Activated T-helper 9 cell treated with anti-CD3 and anti-CD28 coated beads, Interleukin-2, amount 50 U/mL, for 16 hours (primary cell): ENCODE results near the gene MEIOSIN.
"Not testable (repeated sequence)": the region's sequence is repeated elsewhere in the genome, so short reads cannot be mapped to it uniquely, and the experiment has no call there.

Experiments
- DNase-seq: peaks from one replicate; pipeline ENCODE4 v3.0.0-alpha.2; 2020; ENCODE audit warnings: low read depth

Gene MEIOSIN

DNA sequence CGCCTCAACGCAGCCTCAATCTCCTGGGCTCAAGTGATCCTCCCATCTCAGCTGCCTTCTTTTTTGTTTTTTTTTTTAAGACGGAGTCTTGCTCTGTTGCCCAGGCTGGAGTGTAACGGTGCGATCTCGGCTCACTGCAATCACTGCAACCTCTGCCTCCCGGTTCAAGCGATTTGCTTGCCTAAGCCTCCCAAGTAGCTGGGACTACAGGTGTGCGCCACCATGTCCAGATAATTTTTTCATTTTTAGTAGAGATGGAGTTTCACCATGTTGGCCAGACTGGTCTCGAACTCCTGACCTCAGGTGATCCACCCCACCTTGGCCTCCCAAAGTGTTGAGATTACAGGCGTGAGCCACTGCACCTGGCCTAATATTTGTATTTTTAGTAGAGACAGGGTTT, 13.2 kb upstream of the MEIOSIN start:
- not testable (repeated sequence) for DNase-seq

DNA sequence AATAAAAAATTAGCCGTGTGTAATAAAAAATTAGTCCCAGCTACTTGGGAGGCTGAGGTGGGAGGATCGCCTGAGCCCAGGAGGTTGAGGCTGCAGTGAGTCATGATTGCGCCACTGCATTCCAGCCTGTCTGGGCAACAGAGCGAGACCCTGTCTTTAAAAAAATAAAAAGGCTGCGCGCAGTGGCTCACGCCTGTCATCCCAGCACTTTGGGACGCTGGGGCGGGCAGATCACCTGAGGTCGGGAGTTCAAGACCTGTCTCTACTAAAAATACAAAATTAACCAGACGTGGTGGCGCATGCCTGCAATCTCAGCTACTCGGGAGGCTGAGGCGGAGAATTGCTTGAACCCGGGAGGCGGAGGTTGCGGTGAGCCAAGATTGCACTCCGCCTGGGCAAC, 4.6 kb upstream of the MEIOSIN start:
- DNase-seq, result not testable (repeated sequence)

DNA sequence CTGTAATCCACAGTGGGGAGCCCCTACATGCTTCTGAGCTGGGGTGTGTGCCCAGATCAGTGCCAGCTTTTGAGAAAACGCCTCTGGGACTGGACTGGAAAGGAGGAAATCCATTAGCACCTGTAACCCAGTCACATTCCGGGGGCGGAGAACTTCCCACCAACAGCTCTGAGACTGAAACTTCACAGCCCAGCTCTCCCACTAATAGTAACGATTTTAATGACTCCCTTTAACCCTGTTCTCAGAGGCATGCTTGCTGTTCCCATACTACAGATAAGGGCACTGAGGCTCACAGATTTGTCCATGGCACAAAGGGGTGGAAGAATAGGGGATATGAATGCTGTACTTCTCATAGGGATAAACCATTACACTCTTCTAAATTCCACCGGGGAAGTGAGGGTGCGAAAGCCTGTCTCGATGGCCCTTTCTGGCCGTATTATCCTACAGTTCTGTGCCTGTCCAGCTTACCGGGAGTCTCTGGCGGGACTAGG, 3.4 kb upstream of the MEIOSIN start:
- DNase-seq, result no peak

DNA sequence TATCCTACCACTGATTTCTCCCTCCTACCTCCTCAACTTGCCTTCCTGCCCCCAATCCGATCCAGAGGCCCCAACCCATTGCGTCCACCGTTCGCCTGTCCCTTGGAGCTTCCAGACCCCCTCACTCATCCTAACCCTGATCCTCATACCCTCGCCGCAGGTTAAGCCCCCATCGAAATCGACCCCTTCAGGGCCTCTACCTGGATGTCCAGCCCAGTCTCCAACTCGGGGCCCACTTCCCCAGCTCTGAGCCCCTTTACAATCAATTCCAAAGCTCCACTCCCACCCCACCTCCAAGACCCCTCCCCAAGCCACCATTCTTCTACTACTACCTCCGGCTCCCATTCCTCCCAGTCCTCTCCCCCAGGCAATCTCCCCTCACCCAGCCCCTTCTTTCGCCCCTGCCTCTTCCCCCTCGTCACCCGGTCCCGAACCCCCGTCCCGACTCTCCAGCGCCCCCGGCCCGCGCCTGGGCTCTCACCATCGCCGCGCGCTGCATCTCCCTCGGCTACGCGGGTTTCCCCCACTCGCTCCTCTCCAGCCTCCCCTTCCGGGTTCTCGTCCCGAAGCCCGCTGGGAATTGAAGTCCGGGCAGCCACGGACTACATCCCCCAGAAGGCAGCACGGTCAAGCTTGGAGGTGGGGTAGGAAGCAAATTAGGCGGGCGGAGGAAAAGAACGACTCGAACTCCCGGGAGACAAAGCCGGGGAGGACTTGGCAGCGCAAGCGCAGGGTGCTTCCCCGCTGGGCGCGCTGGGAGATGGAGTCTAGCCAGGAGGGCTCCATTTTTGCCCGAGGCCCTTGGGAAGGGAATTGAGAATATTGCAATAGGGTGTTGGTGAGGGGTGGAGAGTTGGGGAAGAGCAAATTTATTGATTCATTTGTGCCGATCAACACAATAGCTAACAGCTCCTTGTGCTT, 2.6 kb upstream of the MEIOSIN start, which contains the start of gene FBXO46:
Gene FBXO46 (minus strand): TSS at position 529 of the 921 bp plus-strand sequence. CDS start 17,401 bp downstream, outside the sequence.
- DNase-seq, result peak; percentile 89

DNA sequence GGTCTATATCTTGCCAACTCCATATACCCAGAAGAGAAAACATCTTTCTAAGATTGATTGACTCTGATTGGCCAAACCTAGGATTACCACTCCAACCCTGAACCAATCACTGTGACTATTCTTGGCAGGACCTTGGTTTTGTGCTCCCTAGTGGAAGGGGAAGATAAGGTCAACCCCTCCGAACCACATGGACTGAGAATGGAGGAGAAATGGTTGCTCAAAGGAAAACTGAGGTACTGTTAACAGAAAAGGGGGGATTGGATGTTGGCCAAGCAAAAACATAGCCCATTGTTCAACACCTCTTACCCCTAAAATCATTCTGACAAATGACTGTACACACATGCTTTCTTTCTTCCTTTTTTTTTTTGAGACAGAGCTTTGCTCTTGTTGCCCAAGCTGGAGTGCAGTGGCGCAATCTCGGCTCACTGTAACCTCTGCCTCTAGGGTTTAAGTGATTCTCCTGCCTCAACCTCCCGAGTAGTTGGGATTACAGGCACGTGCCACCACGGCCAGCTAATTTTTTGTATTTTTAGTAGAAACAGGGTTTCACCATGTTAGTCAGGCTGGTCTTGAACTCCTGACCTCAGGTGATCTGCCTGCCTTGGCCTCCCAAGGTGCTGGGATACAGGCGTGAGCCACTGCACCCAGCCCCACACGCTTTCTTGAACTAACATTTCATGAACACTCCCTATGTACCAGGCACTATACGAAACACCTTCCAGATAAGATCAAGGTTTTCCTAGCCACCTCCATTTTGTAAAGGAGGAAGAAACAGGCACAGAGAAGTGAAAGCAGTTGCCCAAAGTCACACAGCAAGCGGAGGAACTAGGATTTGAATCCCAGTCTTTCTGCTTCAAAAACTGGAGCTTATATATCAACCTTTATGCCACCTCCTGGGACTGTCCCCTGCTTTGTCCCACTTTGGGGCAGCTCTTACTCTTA, 6.5 kb downstream of the MEIOSIN start:
- DNase-seq, result no peak

DNA sequence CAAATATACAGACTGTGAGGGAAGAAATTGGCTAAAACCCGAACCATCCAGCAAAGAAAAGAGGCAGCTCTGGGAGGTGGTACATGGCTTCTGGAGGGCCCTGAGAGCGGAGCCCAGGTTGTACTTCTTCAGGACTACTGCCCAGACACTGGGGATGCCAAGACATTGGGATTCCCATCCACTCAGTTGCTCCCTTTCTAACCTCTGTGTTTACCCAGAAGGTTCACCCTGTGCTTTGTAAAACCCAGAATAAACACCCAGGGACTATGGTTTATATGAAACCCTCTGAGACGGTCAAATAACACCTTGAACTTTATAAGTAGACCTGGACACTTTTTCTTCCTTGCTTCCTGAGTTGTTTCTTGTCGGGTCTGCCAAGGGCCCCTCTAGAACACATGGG, 9.7 kb downstream of the MEIOSIN start:
- DNase-seq, result no peak

DNA sequence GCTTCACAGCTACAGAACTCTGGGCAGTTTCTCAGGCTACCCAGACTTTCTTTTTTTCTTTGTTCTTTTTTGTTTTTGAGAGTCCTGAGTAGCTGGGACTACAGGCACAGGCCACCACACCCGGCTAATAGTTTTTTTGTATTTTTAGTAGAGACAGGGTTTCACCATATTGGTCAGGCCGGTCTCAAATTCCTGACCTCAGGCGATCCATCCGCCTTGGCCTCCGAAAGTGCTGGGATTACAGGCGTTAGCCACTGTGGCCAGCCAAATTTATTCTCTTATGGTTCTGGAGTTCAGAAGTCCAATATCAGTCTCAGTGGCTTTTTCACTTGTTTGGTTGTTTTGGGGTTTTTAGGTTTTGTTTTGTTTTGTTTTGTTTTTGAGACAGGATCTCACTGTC, 12.4 kb downstream of the MEIOSIN start:
- DNase-seq, result no peak

DNA sequence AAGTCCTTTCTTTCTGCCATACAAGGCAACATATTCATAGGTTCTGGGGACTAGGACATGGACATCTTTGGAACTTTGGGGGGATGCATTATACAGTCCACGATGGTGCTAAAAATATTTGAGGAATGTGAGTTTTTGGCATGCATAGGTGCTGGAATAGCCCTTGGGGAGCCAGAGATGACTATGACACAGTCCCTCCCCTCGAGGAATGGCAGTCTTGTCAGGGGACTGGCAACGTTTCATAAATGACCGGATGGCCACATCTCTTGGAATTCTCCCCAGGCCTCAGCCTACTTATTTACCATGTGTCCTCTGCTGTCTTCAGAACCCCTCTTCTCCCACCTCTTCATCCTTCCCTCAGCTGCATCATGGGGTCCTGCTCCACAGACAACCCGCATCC, 13.6 kb downstream of the MEIOSIN start:
- DNase-seq, result no peak

DNA sequence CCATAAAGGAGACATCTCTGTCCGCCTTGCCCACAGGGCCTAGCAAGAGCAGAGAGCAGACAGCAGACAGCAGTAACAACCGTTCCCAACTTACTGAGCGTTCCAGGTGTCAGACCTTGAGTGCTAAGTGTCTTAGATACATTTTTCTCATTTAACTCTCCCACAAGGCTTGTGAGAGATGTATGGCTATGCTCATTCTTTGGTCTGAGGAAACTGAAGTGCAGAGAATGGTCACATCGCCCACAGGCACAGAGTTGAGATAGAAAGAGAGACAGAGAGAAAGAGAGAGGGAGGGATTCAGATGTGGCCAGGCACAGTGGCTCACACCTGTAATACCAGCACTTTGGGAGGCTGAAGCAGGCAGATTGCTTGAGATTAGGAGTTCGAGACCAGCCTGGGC, 14.3 kb downstream of the MEIOSIN start:
- DNase-seq, result no peak

DNA sequence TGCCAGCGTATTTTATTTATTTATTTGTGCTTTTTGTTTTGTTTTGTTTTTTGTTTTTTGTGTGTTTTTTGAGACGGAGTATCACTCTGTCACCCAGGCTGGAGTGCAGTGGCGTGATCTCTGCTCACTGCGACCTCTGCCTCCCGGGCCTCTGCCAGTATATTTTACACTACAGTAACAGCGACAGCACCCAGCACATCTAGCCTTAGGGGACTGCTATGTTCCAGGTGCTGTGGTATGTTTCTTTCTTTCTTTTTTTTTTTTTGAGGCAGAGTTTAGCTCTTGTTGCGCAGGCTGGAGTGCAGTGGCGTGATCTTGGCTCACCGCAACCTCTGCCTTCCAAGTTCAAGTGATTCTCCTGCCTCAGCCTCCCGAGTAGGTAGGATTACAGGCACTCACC, 18.2 kb downstream of the MEIOSIN start:
- DNase-seq, result not testable (repeated sequence)

DNA sequence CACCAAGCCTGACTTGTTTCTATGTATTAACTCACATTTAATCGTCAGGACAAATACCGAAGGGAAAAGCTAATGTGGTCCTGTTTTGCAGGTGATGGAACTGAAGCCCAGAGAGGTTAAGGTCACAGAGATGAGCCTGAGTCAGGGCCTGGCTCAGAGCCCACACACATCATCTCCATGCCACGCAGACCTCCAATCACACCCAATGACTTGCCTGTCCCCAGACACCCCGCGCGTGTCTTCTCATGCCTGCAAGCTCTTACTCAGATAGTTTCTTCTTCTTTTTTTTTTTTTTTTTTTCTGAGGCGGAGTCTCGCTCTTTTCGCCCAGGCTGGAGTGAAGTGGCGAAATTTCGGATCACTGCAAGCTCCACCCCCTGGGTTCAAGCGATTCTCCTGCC, 19.4 kb downstream of the MEIOSIN start:
- DNase-seq, result no peak

DNA sequence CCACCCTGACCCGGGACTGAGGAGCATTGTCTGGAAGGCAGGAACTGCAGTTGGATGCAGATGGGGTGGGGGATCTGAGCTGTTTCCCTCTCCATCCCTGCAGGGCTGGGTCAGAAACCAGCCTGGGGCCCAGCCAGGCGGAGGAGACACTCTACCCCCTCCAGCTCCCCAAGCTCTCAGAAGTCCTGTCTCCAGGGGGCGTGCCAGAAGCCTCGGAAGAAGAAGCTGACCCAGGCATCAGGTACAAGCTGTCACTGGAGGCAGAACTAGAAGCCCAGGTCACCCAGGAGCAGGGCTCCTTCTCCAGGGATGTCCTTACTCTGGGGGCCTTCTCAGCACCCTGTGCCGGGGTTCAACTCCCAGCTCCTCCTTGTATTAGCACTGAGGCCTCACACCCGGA, 20.3 kb downstream of the MEIOSIN start:
- no peak for DNase-seq

DNA sequence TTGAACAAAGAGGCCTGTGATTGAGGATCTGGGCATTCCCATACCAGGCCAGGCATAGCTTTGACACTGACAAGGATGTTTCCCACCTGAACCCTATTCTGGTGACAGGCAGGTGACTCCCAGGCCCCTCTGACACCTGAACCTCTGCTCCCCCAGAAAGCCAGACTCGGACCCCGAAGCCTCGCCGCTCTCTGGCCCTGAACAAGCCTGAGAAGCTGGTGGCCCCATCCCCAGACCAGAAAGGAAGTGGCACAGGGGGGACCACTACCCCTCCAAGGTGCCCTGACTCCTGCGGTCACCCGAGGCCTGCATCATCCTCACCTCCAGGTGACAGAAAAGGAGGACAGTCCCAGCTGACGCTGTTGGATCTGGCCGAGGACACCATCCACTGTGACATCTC, 21.1 kb downstream of the MEIOSIN start:
- DNase-seq, result no peak

DNA sequence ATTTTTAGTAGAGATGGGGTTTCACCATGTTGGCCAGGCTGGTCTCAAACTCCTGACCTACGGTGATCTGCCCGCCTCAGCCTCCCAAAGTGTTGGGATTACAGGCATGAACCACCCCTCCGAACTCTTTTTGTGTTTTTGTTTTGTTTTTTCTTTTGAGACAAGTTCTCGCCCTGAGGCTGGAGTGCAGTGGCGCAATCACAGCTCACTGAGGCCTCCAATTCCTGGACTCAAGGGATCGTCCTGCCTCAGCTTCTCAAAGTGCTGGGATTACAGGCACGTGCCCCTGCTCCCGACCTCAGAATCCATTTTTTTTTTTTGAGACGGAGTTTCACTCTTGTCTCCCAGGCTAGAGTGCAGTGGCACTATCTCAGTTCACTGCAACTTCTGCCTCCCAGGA, 24.5 kb downstream of the MEIOSIN start:
- no peak for DNase-seq

DNA sequence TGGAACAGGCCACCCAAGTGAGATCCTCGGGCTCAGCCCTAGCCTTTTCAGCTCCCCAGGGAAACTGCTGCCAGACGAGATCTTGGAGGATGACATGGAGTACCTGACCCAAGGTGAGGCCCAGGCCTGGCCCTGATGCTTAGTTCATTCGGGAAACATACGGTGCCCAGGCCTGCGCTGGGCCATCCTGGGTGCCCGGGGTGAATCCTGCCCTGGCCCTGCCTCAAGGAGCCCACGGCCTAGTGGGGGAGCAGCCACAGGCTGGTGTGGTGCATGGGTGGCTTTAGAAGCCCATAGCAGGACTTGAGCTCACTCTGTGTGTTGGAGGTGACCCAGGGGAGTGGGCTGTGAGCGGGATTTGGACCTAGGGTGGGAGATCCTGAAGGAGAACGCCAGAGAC, 25.7 kb downstream of the MEIOSIN start:
- no peak for DNase-seq

DNA sequence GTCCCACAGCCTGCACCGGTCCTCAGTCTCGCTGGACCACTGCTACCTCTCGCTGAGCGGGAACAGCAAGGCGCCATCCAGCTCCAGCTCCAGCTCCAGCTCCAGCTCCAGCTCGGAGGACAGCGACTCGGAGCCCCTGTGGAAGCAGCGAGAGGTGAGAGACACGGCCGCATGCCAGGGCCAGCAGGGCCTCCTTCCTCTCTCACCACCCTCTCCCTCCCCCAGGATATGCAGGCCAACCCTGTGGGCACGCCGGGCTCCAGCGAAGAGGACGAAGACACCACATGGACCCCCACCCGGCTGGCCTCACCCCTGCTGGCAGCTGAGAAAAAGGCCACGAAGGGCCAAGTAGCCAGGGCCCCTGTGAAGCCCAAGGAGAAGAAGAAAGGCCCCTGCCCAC, 28.5 kb downstream of the MEIOSIN start:
- no peak for DNase-seq

DNA sequence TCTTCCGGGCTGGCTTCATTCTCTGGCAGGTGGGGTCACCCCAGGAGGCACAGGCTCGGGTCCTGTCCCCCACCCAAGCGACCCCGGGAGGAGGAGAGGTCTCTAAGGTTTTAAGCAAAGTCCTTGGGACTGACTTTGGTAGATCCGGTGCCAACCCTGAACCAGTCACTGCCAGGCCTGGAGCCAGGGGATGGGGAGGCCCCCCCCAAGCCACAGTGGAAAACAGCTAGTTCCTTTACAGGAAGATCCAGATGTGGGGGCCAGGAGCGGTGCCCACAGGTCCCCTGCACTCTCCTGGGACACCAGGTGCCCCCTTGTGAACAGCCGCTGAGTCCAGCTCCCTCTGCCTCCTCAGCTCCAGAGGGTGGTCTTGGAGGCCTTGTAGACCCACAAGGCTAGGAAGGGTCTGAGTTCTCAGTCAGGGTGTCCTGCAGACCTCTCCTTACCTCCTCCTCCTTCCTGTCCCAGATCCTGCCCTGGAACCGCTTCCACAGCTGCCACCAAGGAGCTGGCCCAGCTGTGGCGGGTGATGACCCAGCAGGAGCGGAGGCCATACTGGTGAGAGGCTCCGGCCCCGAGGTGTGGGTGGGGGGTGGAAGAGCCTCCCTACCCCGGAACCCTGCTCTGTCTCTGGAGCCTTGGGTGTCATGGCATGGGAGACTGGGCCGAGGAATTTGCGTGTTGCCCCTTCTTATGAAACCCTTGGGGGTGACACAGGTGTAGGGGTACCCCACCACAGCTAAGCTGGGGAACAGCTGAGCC, 29.8 kb downstream of the MEIOSIN start:
- DNase-seq, result no peak

DNA sequence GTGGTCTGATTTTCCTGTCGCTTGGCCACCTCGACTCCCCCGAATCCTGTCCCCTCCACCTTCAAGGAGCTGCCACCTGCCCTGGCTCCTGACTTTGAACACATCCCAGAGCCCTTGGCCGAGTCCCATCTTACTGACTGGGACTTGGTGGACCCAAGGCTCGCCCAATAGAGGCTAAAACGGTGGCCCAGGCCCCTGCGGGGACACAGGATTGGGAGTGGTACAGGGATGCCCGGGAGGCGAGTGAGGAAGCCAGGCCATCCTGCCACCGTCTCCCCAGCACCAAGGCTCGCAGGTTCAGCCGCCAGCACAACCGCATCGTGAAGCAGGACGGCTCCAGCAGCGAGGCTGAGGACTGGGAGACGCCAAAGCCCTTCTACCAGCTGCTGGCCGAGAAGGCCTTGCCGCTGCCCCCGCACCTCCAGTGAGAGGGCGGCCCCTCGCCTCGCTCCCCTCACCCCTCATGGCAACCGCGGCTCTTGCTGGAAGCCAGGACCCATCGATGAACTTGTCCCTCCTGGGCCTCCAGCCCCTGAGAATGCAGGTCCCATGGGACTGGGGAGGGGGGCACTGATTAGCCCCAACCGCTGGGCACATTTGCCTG, 30.6 kb downstream of the MEIOSIN start:
- no peak for DNase-seq

DNA sequence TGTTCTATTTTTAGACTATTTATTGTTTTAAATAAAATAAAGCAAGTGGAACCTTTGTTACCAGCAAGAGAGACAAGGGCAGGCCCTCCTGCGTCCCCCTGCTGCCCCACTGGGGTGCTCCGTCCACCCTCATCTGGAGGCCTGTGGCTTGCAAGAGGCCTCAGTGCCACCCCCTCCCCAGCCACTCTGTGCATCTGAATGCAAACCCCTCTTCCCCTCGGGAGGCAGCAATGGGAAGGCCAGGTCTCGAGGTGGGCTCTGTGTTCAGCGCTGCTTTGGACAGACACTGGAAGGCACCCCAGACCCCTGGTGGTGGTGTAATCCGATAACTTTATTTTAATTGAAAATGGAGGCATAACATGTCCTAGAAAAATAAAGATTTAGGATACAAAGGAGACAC, 31.2 kb downstream of the MEIOSIN start:
- no peak for DNase-seq

DNA sequence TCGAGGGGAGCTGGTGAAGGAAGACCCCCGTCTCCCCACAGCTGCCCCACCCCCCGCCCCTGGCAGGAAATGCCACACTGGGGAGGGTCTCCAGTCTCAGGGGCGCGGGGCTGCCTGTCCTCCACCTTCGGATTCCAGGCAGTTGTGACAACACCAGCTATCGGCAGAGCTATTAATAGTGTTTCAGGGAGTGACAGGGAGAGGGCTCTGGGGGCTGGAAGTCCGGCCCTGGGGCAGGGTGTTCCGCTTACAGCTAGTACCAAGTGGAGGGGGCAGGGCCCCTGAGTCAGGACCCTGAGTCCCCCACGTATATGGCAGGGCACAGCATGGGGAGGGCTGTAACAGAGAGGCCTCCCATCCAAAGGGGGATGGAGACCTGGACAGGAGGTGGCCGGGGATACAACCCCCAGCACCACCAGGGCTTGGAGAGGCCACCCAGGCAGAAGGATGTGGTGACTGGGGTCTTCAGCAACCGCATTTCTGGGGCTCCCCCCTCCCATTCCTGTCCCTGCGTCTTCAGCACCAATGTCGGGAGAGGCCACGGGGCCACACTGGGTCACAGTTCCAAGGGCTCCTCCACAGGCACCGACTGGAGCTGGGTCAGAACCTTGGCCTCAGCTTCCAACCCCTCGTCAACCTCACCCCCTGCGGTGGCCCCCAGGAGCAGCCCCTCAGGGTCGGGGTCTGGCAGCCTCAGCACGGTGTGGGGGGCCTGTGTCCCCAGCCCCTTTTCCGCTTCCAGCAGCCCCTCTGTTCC, 31.9 kb downstream of the MEIOSIN start:
- DNase-seq, result no peak
